Uterus (tissue), 2 donors: ENCODE results near the gene CRYBG2.
"Not testable (repeated sequence)": the region's sequence is repeated elsewhere in the genome, so short reads cannot be mapped to it uniquely, and the experiment has no call there.

Source experiments
- CTCF ChIP-seq, 4 experiments: fragments of 200-600 bp in 2 of 4; fragments of 450-650 bp in 2 of 4; sonication (generic) in 2 of 4; IDR thresholded peaks; one replicate each; pipeline ENCODE4 v1.5.1; 2016 to 2019; ENCODE audit warnings: antibody characterized with exemption in 4 of 4, mild to moderate bottlenecking in 2 of 4, moderate library complexity in 1 of 4
- POLR2A ChIP-seq, 2 donors: fragments of 450-650 bp; IDR thresholded peaks; one replicate each; pipeline ENCODE4 v1.6.1; 2016; ENCODE audit warnings: antibody characterized with exemption in 2 of 2, mild to moderate bottlenecking in 1 of 2, moderate library complexity in 1 of 2

GRCh38 chr1:26333312-26333711 is 20.6 kb downstream of the CRYBG2 start:
- TF ChIP-seq POLR2A, CTCF (IDR thresholded peaks at IDR 0.05): not testable (repeated sequence)
